Esophagus squamous epithelium (tissue), 5 donors: ENCODE measurements around the gene CNIH2. TPM values are rescaled to one million over a fixed set of nuclear protein-coding genes. Genes with fewer than 3 reads are reported as not detected.

Source experiments
- DNase-seq: peaks from one replicate; lab custom pipeline; 2025; lab: John Stamatoyannopoulos, UW
- H3K27ac ChIP-seq, 4 donors: fragments of 200-600 bp; sonication (generic); one replicate each; pipeline ENCODE4 v1.5.1; 2016 to 2019; ENCODE audit warnings: mild to moderate bottlenecking in 1 of 4
- H3K27me3 ChIP-seq, 4 donors: fragments of 200-600 bp; sonication (generic); 1 replicate in 3 of 4; 2 replicates in 1 of 4; pipeline versions ENCODE4 v1.5.1 to v1.6.0; 2017 to 2021; ENCODE audit warnings: antibody characterized with exemption in 1 of 4
- H3K36me3 ChIP-seq, 3 donors: fragments of 200-600 bp; sonication (generic); one replicate each; pipeline ENCODE4 v1.5.1; 2016 to 2019
- H3K4me1 ChIP-seq, 3 donors: fragments of 200-600 bp; sonication (generic); one replicate each; pipeline ENCODE4 v1.5.1; 2017 to 2019
- H3K4me3 ChIP-seq, 4 donors: fragments of 200-600 bp; sonication (generic); 1 replicate in 3 of 4; 2 replicates in 1 of 4; pipeline ENCODE4 v1.5.1; 2016 to 2019; ENCODE audit warnings: mild to moderate bottlenecking in 2 of 4, moderate library complexity in 1 of 4
- H3K9me3 ChIP-seq, 3 donors: fragments of 200-600 bp; sonication (generic); one replicate each; pipeline ENCODE4 v1.5.1; 2016 to 2019
- POLR2A ChIP-seq, 4 donors: fragments of 450-650 bp; IDR thresholded peaks; one replicate each; pipeline ENCODE4 v1.6.1; 2017; ENCODE audit warnings: antibody characterized with exemption in 4 of 4, mild to moderate bottlenecking in 4 of 4, moderate library complexity in 3 of 4
- WGBS, 2 donors: methylation state at CpG; one replicate each; pipeline ENCODE4 v1.1.5; 2018; 5-methylcytosine and 5-hydroxymethylcytosine counted together
- intact Hi-C: fragments of 100-400 bp; cut with DNase I; formaldehyde crosslinking; loops from one replicate; pipeline ENCODE4 v1.15.0; 2022
- total RNA-seq, 4 donors: library from RNA; depleted of rRNA; stranded (reverse); fragments of >200 nt; gene quantifications; one replicate each; pipeline ENCODE4 v1.1.0, GENCODE V29; 2016
- TF ChIP-seq, protein P1 (sequence below), 6 experiments: fragments of 450-650 bp in 4 of 6; fragments of 200-600 bp in 2 of 6; sonication (generic) in 2 of 6; IDR thresholded peaks; one replicate each; pipeline ENCODE4 v1.5.1; 2016 to 2019; ENCODE audit warnings: antibody characterized with exemption in 6 of 6, mild to moderate bottlenecking in 4 of 6, moderate library complexity in 4 of 6
- donor health status: DM: yes; HTN: yes; CAD: no.

Gene CNIH2
- total RNA-seq, 4 donors from 2014 or later = 0.48 to 0.70 TPM; not detected in 2

GRCh38 chr11:66311470-66311964 lies 33.5 kb downstream of the CNIH2 start:
- Histone ChIP-seq H3K4me3 (peak overlapping the region; percentile 31 to 68 (median 60)), H3K27ac (peak overlapping the region; percentile 83 to 92 (median 89)), H3K4me1 (peaks cover 17 to 53% (median 26%) of the 10 kb centered on the region in 3 donors), H3K36me3 (no peaks in the 10 kb centered on the region), H3K9me3 (no peaks in the 10 kb centered on the region), H3K27me3 (peaks cover 0 to 23% (median 0%) of the 10 kb centered on the region in 4 donors)
- intact Hi-C loops = no loop called here
- no peak for TF ChIP-seq POLR2A (IDR thresholded peaks at IDR 0.05)
- TF ChIP-seq, protein P1, sequence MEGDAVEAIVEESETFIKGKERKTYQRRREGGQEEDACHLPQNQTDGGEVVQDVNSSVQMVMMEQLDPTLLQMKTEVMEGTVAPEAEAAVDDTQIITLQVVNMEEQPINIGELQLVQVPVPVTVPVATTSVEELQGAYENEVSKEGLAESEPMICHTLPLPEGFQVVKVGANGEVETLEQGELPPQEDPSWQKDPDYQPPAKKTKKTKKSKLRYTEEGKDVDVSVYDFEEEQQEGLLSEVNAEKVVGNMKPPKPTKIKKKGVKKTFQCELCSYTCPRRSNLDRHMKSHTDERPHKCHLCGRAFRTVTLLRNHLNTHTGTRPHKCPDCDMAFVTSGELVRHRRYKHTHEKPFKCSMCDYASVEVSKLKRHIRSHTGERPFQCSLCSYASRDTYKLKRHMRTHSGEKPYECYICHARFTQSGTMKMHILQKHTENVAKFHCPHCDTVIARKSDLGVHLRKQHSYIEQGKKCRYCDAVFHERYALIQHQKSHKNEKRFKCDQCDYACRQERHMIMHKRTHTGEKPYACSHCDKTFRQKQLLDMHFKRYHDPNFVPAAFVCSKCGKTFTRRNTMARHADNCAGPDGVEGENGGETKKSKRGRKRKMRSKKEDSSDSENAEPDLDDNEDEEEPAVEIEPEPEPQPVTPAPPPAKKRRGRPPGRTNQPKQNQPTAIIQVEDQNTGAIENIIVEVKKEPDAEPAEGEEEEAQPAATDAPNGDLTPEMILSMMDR (IDR thresholded peaks at IDR 0.05) = peak in 2 of 6 experiments; percentile 85 to 91
- whole genome bisulfite sequencing, 2 donors = 5 to 7% methylated on average over 12 to 19 of the region's 26 CpGs
- no peak for DNase-seq

DNA sequence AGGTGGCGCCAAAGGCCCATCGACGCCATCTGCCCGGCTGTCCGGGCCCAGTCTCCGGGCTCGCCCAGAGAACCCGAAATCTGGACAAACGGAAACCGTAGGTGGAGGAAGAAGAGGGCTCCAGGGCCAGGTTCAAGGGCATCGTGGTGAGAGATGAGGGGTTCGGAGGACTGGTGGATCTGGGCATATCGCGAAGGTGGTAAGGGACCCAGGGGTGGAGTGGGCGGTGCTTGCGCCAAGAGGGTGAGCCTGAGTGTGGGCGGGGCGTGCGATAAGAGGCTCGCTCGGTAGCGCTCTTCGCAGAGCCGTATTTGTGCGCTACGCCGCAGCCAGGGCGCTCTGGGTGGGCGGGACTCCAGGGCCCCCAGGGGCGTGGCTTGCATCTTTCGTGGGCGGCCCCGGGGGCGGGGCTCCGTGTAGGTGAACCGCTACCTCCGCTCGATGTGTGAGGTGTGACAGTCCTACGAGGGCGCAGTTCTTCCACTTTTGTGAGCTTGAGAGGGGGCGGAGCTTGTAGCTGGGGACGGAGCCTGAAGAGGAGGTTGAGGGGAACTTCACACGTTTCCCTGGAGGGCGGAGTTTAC lies 34.1 kb downstream of the CNIH2 start:
- Histone ChIP-seq H3K27ac (peak overlapping the region; percentile 83 to 92 (median 89)), H3K9me3 (no peaks in the 10 kb centered on the region), H3K36me3 (no peaks in the 10 kb centered on the region), H3K27me3 (peaks cover 0 to 29% (median 0%) of the 10 kb centered on the region in 4 donors), H3K4me1 (peaks cover 23 to 58% (median 31%) of the 10 kb centered on the region in 3 donors), H3K4me3 (peak overlapping the region; percentile 31 to 68 (median 60))
- intact Hi-C loops = no loop called here
- peak; percentile 92 for DNase-seq
- TF ChIP-seq, protein P1 (IDR thresholded peaks at IDR 0.05) = peak; percentile 9 to 98 (median 90)
- TF ChIP-seq POLR2A (IDR thresholded peaks at IDR 0.05) = peak in 2 of 4 donors; percentile 36 to 53
- WGBS, 2 donors = 1 to 2% methylated on average over 29 to 38 of the region's 44 CpGs

- peak overlapping the region; percentile 83 to 92 (median 89) for H3K27ac ChIP-seq
- H3K4me3 ChIP-seq = peak overlapping the region; percentile 31 to 68 (median 60)
- H3K36me3 ChIP-seq = no peaks in the 10 kb centered on the region
- intact Hi-C loops = no loop called here
- DNase-seq = peak; percentile 93
- WGBS, 2 donors = 0 to 5% methylated on average over 7 to 8 of the region's 52 CpGs
- TF ChIP-seq, protein P1 (IDR thresholded peaks at IDR 0.05) = no peak
- TF ChIP-seq POLR2A (IDR thresholded peaks at IDR 0.05) = peak in 2 of 4 donors; percentile 27 to 57
- peaks cover 0 to 32% (median 0%) of the 10 kb centered on the region in 4 donors for H3K27me3 ChIP-seq
- no peaks in the 10 kb centered on the region for H3K9me3 ChIP-seq
- peaks cover 29 to 65% (median 38%) of the 10 kb centered on the region in 3 donors for H3K4me1 ChIP-seq
Measured at GRCh38 chr11:66312549-66313320, 34.8 kb downstream of the CNIH2 start.

DNA sequence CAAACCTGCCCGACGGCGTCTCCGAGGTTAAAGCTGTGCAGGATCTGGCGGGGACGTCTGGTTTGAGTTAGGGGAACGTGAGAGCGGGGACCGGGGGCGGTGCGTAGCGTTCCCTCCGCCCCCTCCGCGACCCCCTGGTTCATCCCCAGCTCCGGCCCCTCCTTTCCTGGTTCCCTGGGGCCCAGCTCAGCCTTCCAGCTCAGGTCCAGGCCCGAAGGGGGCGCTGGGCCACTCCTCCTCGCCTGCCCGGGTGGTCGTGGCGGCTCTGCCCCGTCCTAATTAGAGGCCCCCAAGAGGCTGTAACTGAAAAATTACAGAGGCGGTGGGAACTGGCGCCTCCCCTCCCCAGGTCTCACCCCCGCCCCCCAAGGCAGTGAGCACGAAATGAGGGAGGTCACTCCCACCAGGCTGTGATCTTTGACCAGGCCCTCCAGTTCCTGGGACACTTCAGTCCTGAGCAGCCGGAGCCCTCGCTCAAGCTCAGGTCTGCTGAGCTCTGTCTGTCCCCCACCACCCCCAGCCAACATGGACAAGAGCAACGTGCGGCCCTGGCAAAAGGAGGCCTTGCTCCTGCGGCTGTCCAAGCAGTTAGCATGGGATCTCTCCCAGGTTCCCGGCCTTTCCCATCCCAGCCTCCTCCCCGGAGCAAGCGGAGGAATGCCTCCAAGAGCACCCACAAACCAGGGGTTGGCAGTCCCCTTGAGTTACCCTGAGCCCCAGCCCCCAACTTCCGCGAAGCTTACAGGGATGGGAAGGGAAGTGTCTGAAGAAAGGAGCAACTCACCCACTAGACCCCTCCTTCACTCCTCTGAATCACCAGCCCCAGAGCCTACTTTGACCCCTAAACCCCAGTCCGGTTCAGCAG lies 35.6 kb downstream of the CNIH2 start:
- TF ChIP-seq, protein P1 (IDR thresholded peaks at IDR 0.05) = no peak
- TF ChIP-seq POLR2A (IDR thresholded peaks at IDR 0.05) = no peak
- peaks cover 38 to 73% (median 46%) of the 10 kb centered on the region in 3 donors for H3K4me1 ChIP-seq
- no peak for DNase-seq
- intact Hi-C loops = no loop called here
- H3K36me3 ChIP-seq = no peaks in the 10 kb centered on the region
- peak overlapping the region; percentile 15 to 68 (median 60) for H3K4me3 ChIP-seq
- H3K9me3 ChIP-seq = no peaks in the 10 kb centered on the region
- peak overlapping the region; percentile 83 to 92 (median 89) for H3K27ac ChIP-seq
- WGBS, 2 donors = 61 to 68% methylated on average over 5 to 6 of the region's 38 CpGs
- peaks cover 0 to 32% (median 0%) of the 10 kb centered on the region in 4 donors for H3K27me3 ChIP-seq
